WI38 (cell line): ENCODE results near the gene STRIT1.

Source experiments
- H3K4me3 ChIP-seq: 2 replicates; pipeline ENCODE4 v1.5.1; 2011; ENCODE audit warnings: low read depth, mild to moderate bottlenecking, control low read depth, low read length
- TF ChIP-seq, protein P1 (sequence below): IDR thresholded peaks from 2 replicates; pipeline ENCODE4 v1.5.1; 2012; ENCODE audit warnings: low read depth, mild to moderate bottlenecking, control low read depth, low read length

Gene STRIT1

DNA sequence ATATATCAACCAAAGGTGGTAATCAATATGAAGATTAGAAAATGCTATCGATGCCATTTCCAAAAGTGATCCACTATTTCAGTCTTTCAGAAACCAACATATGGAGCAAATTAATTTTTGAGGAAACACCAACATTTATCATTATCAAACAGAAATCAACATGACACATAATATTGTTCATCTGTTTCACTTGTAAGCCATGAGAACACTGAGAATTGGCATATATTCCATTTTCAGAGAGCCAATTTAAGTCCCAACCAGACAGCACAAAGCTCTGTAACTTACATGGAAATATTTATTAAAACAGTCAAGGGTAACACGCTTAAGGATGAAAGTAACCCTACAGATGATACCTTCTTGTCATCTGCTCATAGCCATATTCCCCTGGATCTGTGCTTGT lies 37.6 kb upstream of the STRIT1 start:
- no peak overlapping the region for H3K4me3 ChIP-seq
- TF ChIP-seq, protein P1, sequence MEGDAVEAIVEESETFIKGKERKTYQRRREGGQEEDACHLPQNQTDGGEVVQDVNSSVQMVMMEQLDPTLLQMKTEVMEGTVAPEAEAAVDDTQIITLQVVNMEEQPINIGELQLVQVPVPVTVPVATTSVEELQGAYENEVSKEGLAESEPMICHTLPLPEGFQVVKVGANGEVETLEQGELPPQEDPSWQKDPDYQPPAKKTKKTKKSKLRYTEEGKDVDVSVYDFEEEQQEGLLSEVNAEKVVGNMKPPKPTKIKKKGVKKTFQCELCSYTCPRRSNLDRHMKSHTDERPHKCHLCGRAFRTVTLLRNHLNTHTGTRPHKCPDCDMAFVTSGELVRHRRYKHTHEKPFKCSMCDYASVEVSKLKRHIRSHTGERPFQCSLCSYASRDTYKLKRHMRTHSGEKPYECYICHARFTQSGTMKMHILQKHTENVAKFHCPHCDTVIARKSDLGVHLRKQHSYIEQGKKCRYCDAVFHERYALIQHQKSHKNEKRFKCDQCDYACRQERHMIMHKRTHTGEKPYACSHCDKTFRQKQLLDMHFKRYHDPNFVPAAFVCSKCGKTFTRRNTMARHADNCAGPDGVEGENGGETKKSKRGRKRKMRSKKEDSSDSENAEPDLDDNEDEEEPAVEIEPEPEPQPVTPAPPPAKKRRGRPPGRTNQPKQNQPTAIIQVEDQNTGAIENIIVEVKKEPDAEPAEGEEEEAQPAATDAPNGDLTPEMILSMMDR = no peak

DNA sequence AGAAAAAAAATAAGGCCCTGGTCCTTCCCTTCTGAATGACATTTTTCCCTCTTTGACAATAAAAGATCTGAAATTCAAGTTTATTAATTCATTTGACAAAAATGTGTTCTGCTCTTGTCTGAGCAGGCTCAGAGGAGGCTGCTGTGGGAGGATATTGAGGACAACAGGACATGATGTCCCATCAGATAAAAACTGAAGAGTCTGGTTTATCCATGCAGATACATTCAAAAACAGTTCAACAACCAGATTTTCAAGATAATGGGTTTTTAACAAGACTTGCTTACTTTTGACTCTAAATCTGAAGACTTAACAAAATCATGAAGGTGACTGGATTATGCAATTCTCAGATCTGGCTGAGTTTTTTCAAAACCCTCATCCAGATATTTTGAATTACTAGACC lies 36.9 kb upstream of the STRIT1 start:
- TF ChIP-seq, protein P1 = no peak
- H3K4me3 ChIP-seq = no peak overlapping the region

DNA sequence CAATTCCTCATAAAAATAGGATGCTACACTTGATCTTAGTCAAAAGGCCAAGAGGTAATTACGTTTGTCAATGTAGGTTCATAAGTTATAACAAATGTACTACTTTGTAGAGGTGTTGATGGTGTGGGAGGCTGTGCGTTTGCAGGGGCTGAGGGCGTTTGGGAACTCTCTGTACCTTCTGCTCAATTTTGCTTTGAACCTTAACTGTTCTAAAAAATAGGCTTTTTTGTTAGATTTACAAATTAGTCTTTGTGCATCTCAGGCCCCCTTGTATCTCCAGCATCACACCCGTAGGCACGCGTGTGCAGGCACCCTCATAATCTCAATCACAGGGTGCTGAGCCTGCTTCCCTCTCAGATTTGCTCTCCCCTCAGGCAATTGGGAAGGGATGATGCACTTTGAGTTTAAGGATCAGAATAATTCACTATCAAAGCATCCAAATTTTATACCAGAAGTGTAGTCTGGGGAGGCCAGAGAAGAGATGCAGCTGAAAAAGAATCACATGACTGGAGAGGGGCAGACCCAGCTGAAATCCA lies 36.1 kb upstream of the STRIT1 start:
- no peak overlapping the region for H3K4me3 ChIP-seq
- TF ChIP-seq, protein P1 = no peak

DNA sequence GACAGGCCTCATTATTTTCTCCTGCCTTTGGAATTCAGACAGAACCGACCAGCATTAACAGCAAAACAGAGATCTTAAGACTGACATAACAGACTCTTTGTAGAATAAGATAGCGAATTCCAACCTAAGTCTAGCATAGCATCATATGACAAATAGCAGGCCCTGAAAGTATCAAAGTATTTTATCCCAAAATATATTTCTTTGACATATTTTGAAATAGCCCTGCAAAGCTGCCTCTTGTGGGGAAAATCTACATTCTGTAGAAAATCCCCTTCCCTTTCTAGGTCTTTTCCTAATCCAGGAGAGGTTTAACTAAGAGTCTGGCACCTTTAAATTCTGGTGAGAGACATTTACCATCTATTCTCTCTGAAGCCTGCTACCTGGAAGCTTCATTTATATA lies 34.4 kb upstream of the STRIT1 start:
- no peak overlapping the region for H3K4me3 ChIP-seq

DNA sequence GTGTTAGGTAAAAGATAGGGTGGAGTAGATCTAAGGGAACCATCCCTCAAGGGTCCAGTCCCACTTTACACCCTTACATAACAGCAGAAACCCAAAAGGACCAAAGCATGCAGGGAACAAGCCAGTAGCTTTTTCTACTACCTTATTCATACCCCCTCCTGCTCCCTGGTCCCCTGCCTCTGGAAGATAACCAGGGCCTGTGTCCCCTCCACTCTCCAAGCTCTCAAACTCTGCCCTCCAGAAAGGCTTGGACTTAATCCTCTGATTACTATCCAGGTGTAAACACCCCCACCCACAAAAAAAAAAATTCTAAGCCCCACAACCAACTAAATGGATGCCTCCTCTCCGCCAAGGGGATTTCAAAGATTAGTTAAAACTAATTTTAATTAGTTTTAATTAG lies 33.9 kb upstream of the STRIT1 start:
- H3K4me3 ChIP-seq = no peak overlapping the region
- TF ChIP-seq, protein P1 = no peak

More for the DNA sequence above, 34.4 kb upstream of the STRIT1 start:
- TF ChIP-seq, protein P1 = no peak

DNA sequence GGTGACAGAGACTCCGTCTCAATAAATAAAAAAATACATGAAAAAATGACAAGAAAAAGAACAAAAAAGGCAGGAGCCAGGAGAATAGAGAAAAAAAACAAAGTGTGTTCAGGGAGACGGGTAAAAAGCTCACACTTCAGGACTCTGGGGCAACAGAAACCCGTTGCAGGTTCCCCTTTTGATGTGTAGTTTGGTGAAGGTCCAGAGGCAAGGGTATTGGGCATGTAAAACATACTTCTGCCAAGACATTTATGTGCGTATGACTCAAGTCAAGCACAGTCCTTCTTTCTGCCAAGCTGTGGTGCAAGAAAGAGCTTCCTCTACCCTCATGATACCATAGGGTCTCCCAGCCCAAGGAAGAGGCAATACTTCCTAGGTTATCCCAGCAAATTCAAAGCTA lies 33.4 kb upstream of the STRIT1 start:
- TF ChIP-seq, protein P1 = no peak
- H3K4me3 ChIP-seq = no peak overlapping the region

DNA sequence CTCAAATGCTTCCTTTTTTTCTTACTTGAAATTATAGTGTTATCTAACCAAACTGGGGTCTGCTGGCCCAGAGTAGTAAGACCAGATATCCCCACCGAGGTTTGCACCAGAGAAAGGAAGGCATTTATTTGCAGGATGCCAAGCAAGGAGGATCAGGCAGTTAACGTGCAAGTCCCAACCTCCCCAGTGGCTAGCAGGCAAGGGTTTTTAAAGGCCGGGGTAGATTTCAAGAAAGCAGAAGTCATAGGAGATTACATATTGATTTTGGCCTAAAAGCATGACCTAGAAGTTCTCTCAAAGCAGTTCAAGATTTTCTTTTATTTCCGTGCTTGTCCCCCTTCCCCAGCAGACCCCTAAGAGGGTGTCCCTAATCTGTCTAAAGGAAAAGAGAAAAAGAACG lies 32.8 kb upstream of the STRIT1 start:
- H3K4me3 ChIP-seq = no peak overlapping the region
- TF ChIP-seq, protein P1 = no peak
